H9 (cell line): ENCODE data around the gene KHK. TPM values are rescaled to one million over a fixed set of nuclear protein-coding genes. Genes with fewer than 3 reads are reported as not detected.

ENCODE experiments used
- DNase-seq: peaks from one replicate; pipeline ENCODE4 v3.0.0-alpha.2; 2017
- H2AFZ ChIP-seq: one replicate; pipeline ENCODE4 v1.6.1; 2013; ENCODE audit warnings: mild to moderate bottlenecking, low read length, control low read depth, moderate library complexity
- H2AK5ac ChIP-seq: 2 replicates; pipeline ENCODE4 v1.6.1; 2013; ENCODE audit warnings: low read length, control low read depth, mixed read lengths; ENCODE audit not compliant: insufficient read length
- H2BK120ac ChIP-seq: one replicate; pipeline ENCODE4 v1.6.1; 2013; ENCODE audit warnings: low read depth, mild to moderate bottlenecking, low read length, control low read depth, inconsistent platforms; ENCODE audit not compliant: poor library complexity, severe bottlenecking
- H2BK12ac ChIP-seq: 2 replicates; pipeline ENCODE4 v1.6.1; 2013; ENCODE audit warnings: low read length, control low read depth, mixed read lengths, low read depth; ENCODE audit not compliant: insufficient read length
- H2BK15ac ChIP-seq: 2 replicates; pipeline ENCODE4 v1.6.1; 2013; ENCODE audit warnings: low read depth, low read length, control low read depth
- H2BK20ac ChIP-seq: one replicate; pipeline ENCODE4 v1.6.1; 2013; ENCODE audit warnings: low read depth, mild to moderate bottlenecking, low read length, control low read depth, inconsistent platforms; ENCODE audit not compliant: poor library complexity, severe bottlenecking
- H2BK5ac ChIP-seq: 2 replicates; pipeline ENCODE4 v1.6.1; 2013; ENCODE audit warnings: low read length, control low read depth, mixed read lengths; ENCODE audit not compliant: insufficient read length
- H3K14ac ChIP-seq: 2 replicates; pipeline ENCODE4 v1.6.1; 2013; ENCODE audit warnings: low read length, control low read depth; ENCODE audit not compliant: insufficient read depth
- H3K18ac ChIP-seq: 2 replicates; pipeline ENCODE4 v1.6.1; 2013; ENCODE audit warnings: low read depth, mild to moderate bottlenecking, mixed read lengths, low read length, control low read depth; ENCODE audit not compliant: insufficient read length
- H3K23ac ChIP-seq: 2 replicates; pipeline ENCODE4 v1.6.1; 2013; ENCODE audit warnings: low read length, control low read depth, mixed read lengths, low read depth; ENCODE audit not compliant: insufficient read length
- H3K23me2 ChIP-seq: 2 replicates; pipeline ENCODE4 v1.6.1; 2013; ENCODE audit warnings: low read depth, mild to moderate bottlenecking, mixed read lengths, low read length, control low read depth; ENCODE audit not compliant: insufficient read length, poor library complexity, severe bottlenecking
- H3K27ac ChIP-seq: 2 replicates; pipeline ENCODE4 v1.5.1; 2013; ENCODE audit warnings: low read length, control low read depth, mixed read lengths, low read depth; ENCODE audit not compliant: insufficient read length
- H3K27me3 ChIP-seq: 2 replicates; pipeline ENCODE4 v1.6.1; 2013; ENCODE audit warnings: low read length, control low read depth, inconsistent platforms; ENCODE audit not compliant: insufficient read depth
- H3K4ac ChIP-seq: 2 replicates; pipeline ENCODE4 v1.6.1; 2013; ENCODE audit warnings: low read depth, mild to moderate bottlenecking, control low read depth, inconsistent platforms, low read length, moderate library complexity
- H3K4me1 ChIP-seq: 2 replicates; pipeline ENCODE4 v1.6.1; 2013; ENCODE audit warnings: low read length, control low read depth, inconsistent platforms; ENCODE audit not compliant: insufficient read depth
- H3K4me2 ChIP-seq: 2 replicates; pipeline ENCODE4 v1.6.1; 2013; ENCODE audit warnings: low read length, control low read depth, mixed read lengths; ENCODE audit not compliant: insufficient read length, insufficient read depth
- H3K56ac ChIP-seq: 2 replicates; pipeline ENCODE4 v1.6.1; 2013; ENCODE audit warnings: low read depth, mild to moderate bottlenecking, mixed read lengths, low read length, control low read depth; ENCODE audit not compliant: insufficient read length
- H3K79me1 ChIP-seq: 2 replicates; pipeline ENCODE4 v1.6.1; 2013; ENCODE audit warnings: low read depth, mild to moderate bottlenecking, moderate library complexity, low read length, control low read depth, inconsistent platforms; ENCODE audit not compliant: insufficient read depth, poor library complexity, severe bottlenecking
- H3K79me2 ChIP-seq: 2 replicates; pipeline ENCODE4 v1.6.1; 2013; ENCODE audit warnings: low read length, control low read depth, inconsistent platforms; ENCODE audit not compliant: insufficient read depth
- H3K9ac ChIP-seq: 2 replicates; pipeline ENCODE4 v1.6.1; 2013; ENCODE audit warnings: low read length, control low read depth, mixed read lengths; ENCODE audit not compliant: insufficient read length; ENCODE audit errors: extremely low read depth
- H3K9me3 ChIP-seq: one replicate; pipeline ENCODE4 v1.6.1; 2013; ENCODE audit warnings: low read depth, low read length, inconsistent platforms; ENCODE audit not compliant: control insufficient read depth
- H3T11ph ChIP-seq: one replicate; pipeline ENCODE4 v1.6.1; 2013; ENCODE audit warnings: mild to moderate bottlenecking, low read length, control low read depth, inconsistent platforms
- H4K20me1 ChIP-seq: one replicate; pipeline ENCODE4 v1.6.1; 2013; ENCODE audit not compliant: control insufficient read depth, insufficient read length, insufficient read depth
- H4K5ac ChIP-seq: 2 replicates; pipeline ENCODE4 v1.6.1; 2013; ENCODE audit warnings: low read depth, mild to moderate bottlenecking, mixed read lengths, low read length, control low read depth; ENCODE audit not compliant: insufficient read length
- H4K8ac ChIP-seq: replicated peaks from 2 replicates; pipeline ENCODE4 v1.6.1; 2013; ENCODE audit warnings: low read length, control low read depth, mixed read lengths, low read depth; ENCODE audit not compliant: insufficient read length
- H4K91ac ChIP-seq: 2 replicates; pipeline ENCODE4 v1.6.1; 2013; ENCODE audit warnings: low read depth, mild to moderate bottlenecking, moderate library complexity, mixed read lengths, low read length, control low read depth; ENCODE audit not compliant: insufficient read length
- H3K27ac Mint-ChIP-seq, 3 experiments: 2 replicates in 2 of 3; 3 replicates in 1 of 3; pipeline ENCODE4 v1.8.0; 2020 to 2021; ENCODE audit warnings: mixed read lengths in 3 of 3, mild to moderate bottlenecking in 1 of 3, moderate library complexity in 1 of 3
- H3K27me3 Mint-ChIP-seq: 2 replicates; pipeline ENCODE4 v1.8.0; 2021; ENCODE audit warnings: low read depth, mild to moderate bottlenecking, moderate library complexity, mixed read lengths
- H3K36me3 Mint-ChIP-seq, 3 experiments: 2 replicates in 2 of 3; 3 replicates in 1 of 3; pipeline ENCODE4 v1.8.0; 2020 to 2021; ENCODE audit warnings: low read depth in 3 of 3, mixed read lengths in 3 of 3; ENCODE audit not compliant: insufficient read depth in 1 of 3
- H3K4me1 Mint-ChIP-seq, 2 experiments: 2 replicates each; pipeline ENCODE4 v1.8.0; 2020; ENCODE audit warnings: mixed read lengths in 2 of 2
- H3K4me3 Mint-ChIP-seq, 2 experiments: 2 replicates in 1 of 2; 3 replicates in 1 of 2; pipeline ENCODE4 v1.8.0; 2020 to 2021; ENCODE audit warnings: mild to moderate bottlenecking in 2 of 2, mixed read lengths in 2 of 2, moderate library complexity in 1 of 2
- H3K9me3 Mint-ChIP-seq, 2 experiments: 2 replicates in 1 of 2; 3 replicates in 1 of 2; pipeline ENCODE4 v1.8.0; 2020; ENCODE audit warnings: mild to moderate bottlenecking in 2 of 2, mixed read lengths in 2 of 2, moderate library complexity in 1 of 2
- CTCF ChIP-seq: fragments of 200-600 bp; sonication (generic); conservative IDR thresholded peaks from 3 replicates; pipeline ENCODE4 v1.8.0; 2021; ENCODE audit warnings: antibody characterized with exemption, mild to moderate bottlenecking
- WGBS: extraction: QIAGEN DNeasy Blood & Tissue Kit; methylation state at CpG from one replicate; pipeline ENCODE4 v1.1.7; 2013; ENCODE audit warnings: missing lambda C conversion rate, low lambda C conversion rate, mixed read lengths; ENCODE audit not compliant: insufficient read length; ENCODE audit errors: extremely low coverage; 5-methylcytosine and 5-hydroxymethylcytosine counted together
- total RNA-seq: library from RNA; stranded (reverse); gene quantifications from 2 replicates; pipeline ENCODE4 v1.2.1, GENCODE V29; 2021

KHK gene
- total RNA-seq, 1 experiment from 2014 or later = 12.1 TPM

GRCh38 chr2:27083410-27084296 is 2.9 kb upstream of the KHK start:
- no peak overlapping the region for H3K23ac ChIP-seq
- H4K91ac ChIP-seq = no peak overlapping the region
- no peaks in the 10 kb centered on the region for H3K27me3 ChIP-seq
- no peak overlapping the region for H3K27ac ChIP-seq
- WGBS = no CpG with 5 or more reads among the region's 20 CpGs
- no peaks in the 10 kb centered on the region for H3K4me1 ChIP-seq
- H4K20me1 ChIP-seq = no peaks in the 10 kb centered on the region
- H2AFZ ChIP-seq = no peak overlapping the region
- no peak overlapping the region for H3K4me2 ChIP-seq
- peak overlapping the region in 2 of 3 experiments; percentile 37 to 64; a peak in 1 of 7 replicates for H3K27ac Mint-ChIP-seq
- H3K79me2 ChIP-seq = no peaks in the 10 kb centered on the region
- H2BK20ac ChIP-seq = no peak overlapping the region
- H2BK5ac ChIP-seq = no peak overlapping the region
- H3K27me3 Mint-ChIP-seq = peaks cover 20% of the 10 kb centered on the region
- H3K23me2 ChIP-seq = peaks cover 13% of the 10 kb centered on the region
- H3K56ac ChIP-seq = no peak overlapping the region
- H3K18ac ChIP-seq = no peak overlapping the region
- no peak overlapping the region for H2AK5ac ChIP-seq
- no peak overlapping the region; a peak in 2 of 5 replicates for H3K4me3 Mint-ChIP-seq
- no peak overlapping the region for H4K8ac ChIP-seq
- peaks cover 21 to 41% of the 10 kb centered on the region in 2 experiments for H3K4me1 Mint-ChIP-seq
- no peak overlapping the region for H2BK15ac ChIP-seq
- H3K9me3 Mint-ChIP-seq = no peaks in the 10 kb centered on the region
- H3K36me3 Mint-ChIP-seq = no peaks in the 10 kb centered on the region; a peak in 1 of 7 replicates
- H3K79me1 ChIP-seq = no peaks in the 10 kb centered on the region
- H2BK120ac ChIP-seq = no peak overlapping the region
- TF ChIP-seq CTCF = no peak
- H3K4ac ChIP-seq = no peak overlapping the region
- no peak overlapping the region for H4K5ac ChIP-seq
- no peaks in the 10 kb centered on the region for H3K9me3 ChIP-seq
- no peak overlapping the region for H3K9ac ChIP-seq
- no peak overlapping the region for H2BK12ac ChIP-seq
- no peak for DNase-seq
- H3T11ph ChIP-seq = no peak overlapping the region
- no peak overlapping the region for H3K14ac ChIP-seq
